Heart left ventricle (tissue), 13 donors: Measurements from ENCODE around the gene ITIH5.

ENCODE experiments used
- CTCF ChIP-seq, 12 donors: fragments of 200-600 bp; sonication (generic) in 4 of 12; IDR thresholded peaks; one replicate each; pipeline versions ENCODE4 v1.5.0 to v1.8.0; 2018 to 2022; ENCODE audit warnings: antibody characterized with exemption in 12 of 12, mild to moderate bottlenecking in 5 of 12
- POLR2A ChIP-seq, 2 donors: fragments of 450-650 bp; IDR thresholded peaks; one replicate each; pipeline ENCODE4 v1.6.1; 2017; ENCODE audit warnings: antibody characterized with exemption in 2 of 2, mild to moderate bottlenecking in 2 of 2, moderate library complexity in 2 of 2
- donor health status: ischemic (EF 13 %, LVEDD 7.1; RV severe dilation, severe dysfunction).
- donor health status: DM: no; HTN: yes; CAD: no.
- donor health status: DM: no; HTN: no; CAD: no.
- donor health status: ischemic (EF 25% LVEDD 6.9; RV normal size, moderate dysfunction).
- donor health status: ischemic (EF 25% LVEDD 5.7; RV mildly dilated, moderate dysfunction).
- donor health status: ischemic (EF 35%, LVEDD 5.7; RV mildly dilated, moderate dysfunction).
- donor health status: nonischemic (EF 11% LVEDD 7.7; RV severe dilation, severe dysfunction).
- donor health status: DM: yes; HTN: yes; CAD: no.
- donor health status: PGD.
- donor health status: ischemic (EF 29% LVEDD 5.4; RV normal size, mild dysfunction).
- donor health status: nonischemic (EF 23%, LVEDD 6.1; RV moderate dilation, normal function).

- no peak for TF ChIP-seq CTCF (IDR thresholded peaks at IDR 0.05)
- no peak for TF ChIP-seq POLR2A (IDR thresholded peaks at IDR 0.05)
These were observed 89.2 kb downstream of the ITIH5 start for GRCh38 chr10:7577579-7577978.
